DMS79 treated with DMSO at 0.1 percent for 48 hours (cell line): ENCODE data around the gene SRM.
"Not testable (repeated sequence)": the region's sequence is repeated elsewhere in the genome, so short reads cannot be mapped to it uniquely, and the experiment has no call there.

Experiments
- DNase-seq: peaks from one replicate; lab custom pipeline; 2025; lab: John Stamatoyannopoulos, UW

Gene SRM

GRCh38 chr1:11064942-11065341 is 5.1 kb upstream of the SRM start:
- no peak for DNase-seq

GRCh38 chr1:11063937-11064537 is 4.2 kb upstream of the SRM start:
- not testable (repeated sequence) for DNase-seq

- DNase-seq = peak; percentile 91
These were observed 3.2 kb upstream of the SRM start for GRCh38 chr1:11062965-11063401.

- no peak for DNase-seq
These were observed 2.0 kb upstream of the SRM start for GRCh38 chr1:11061652-11062365.

- DNase-seq = no peak
These were observed 457 bp downstream of the SRM start for GRCh38 chr1:11059155-11059967.

GRCh38 chr1:11058595-11059154 is 1.1 kb downstream of the SRM start:
- DNase-seq = peak; percentile 81

- no peak for DNase-seq
These were observed 1.8 kb downstream of the SRM start for GRCh38 chr1:11058026-11058425.

- no peak for DNase-seq
These were observed 2.3 kb downstream of the SRM start for GRCh38 chr1:11057477-11057876.

GRCh38 chr1:11056504-11056903 is 3.3 kb downstream of the SRM start:
- DNase-seq = no peak

GRCh38 chr1:11055676-11056075 is 4.1 kb downstream of the SRM start:
- no peak for DNase-seq

- no peak for DNase-seq
These were observed 5.2 kb downstream of the SRM start for GRCh38 chr1:11054666-11055065.

GRCh38 chr1:11054181-11054580 is 5.6 kb downstream of the SRM start:
- DNase-seq = no peak

GRCh38 chr1:11053758-11054137 is 6.1 kb downstream of the SRM start:
- DNase-seq = no peak

- DNase-seq = no peak
These were observed 6.7 kb downstream of the SRM start for GRCh38 chr1:11052839-11053757.

GRCh38 chr1:11051781-11052511 is 7.9 kb downstream of the SRM start:
- no peak for DNase-seq

GRCh38 chr1:11051121-11051520 is 8.7 kb downstream of the SRM start:
- not testable (repeated sequence) for DNase-seq

GRCh38 chr1:11046625-11047365 is 13.0 kb downstream of the SRM start, which contains the start of gene MASP2:
MASP2 (minus strand) TSS chr1:11047239; CDS start chr1:11047207, 32 bp downstream.
- no peak for DNase-seq

GRCh38 chr1:11046270-11046566 is 13.6 kb downstream of the SRM start:
- no peak for DNase-seq

GRCh38 chr1:11045428-11046269 is 14.2 kb downstream of the SRM start:
- DNase-seq = peak; percentile 22
